HepG2 (cell line): ENCODE data around the gene SYNC. TPM values are rescaled to one million over a fixed set of nuclear protein-coding genes. Genes with fewer than 3 reads are reported as not detected.
A peak's percentile ranks its signal among the peaks of the same experiment; 100 is the strongest.

Source experiments
- CREB1 ChIP-seq, 2 experiments: fragments of 450-650 bp in 1 of 2; IDR thresholded peaks; 2 replicates each; pipeline ENCODE4 v1.6.1; 2016 to 2017; ENCODE audit warnings: control low read depth in 1 of 2, mild to moderate bottlenecking in 1 of 2, missing compliant biosample characterization in 1 of 2, missing genetic modification characterization in 1 of 2
- CSRNP2 ChIP-seq: sonication (generic); formaldehyde crosslinking; conservative IDR thresholded peaks from 2 replicates; pipeline ENCODE4 v1.8.0; 2022; ENCODE audit warnings: low read depth, missing genetic modification reagents
- GATAD2A ChIP-seq: IDR thresholded peaks from 2 replicates; pipeline ENCODE4 v1.6.1; 2016
- ISL2 ChIP-seq: sonication (generic); formaldehyde crosslinking; IDR thresholded peaks from 2 replicates; pipeline ENCODE4 v1.5.0; 2020; ENCODE audit warnings: missing genetic modification reagents
- JUN ChIP-seq: sonication (generic); formaldehyde crosslinking; IDR thresholded peaks from 2 replicates; pipeline ENCODE4 v1.4.0; 2020; ENCODE audit warnings: mild to moderate bottlenecking, missing genetic modification reagents
- PAXIP1 ChIP-seq: sonication (generic); formaldehyde crosslinking; conservative IDR thresholded peaks from 2 replicates; pipeline ENCODE4 v1.4.0; 2020; ENCODE audit warnings: mild to moderate bottlenecking, missing genetic modification reagents, moderate library complexity
- PHF20 ChIP-seq: sonication (generic); formaldehyde crosslinking; IDR thresholded peaks from 2 replicates; pipeline ENCODE4 v1.5.0; 2020; ENCODE audit warnings: mild to moderate bottlenecking, missing genetic modification reagents
- POLR2G ChIP-seq: fragments of 200-400 bp; formaldehyde crosslinking; IDR thresholded peaks from 2 replicates; pipeline ENCODE4 v1.6.1; 2018; ENCODE audit warnings: mild to moderate bottlenecking, low read depth, low read length, moderate library complexity
- PRPF4 ChIP-seq: fragments of 200-400 bp; formaldehyde crosslinking; IDR thresholded peaks from 2 replicates; pipeline ENCODE4 v1.6.1; 2016; ENCODE audit warnings: low read length, low read depth; ENCODE audit not compliant: poor library complexity, severe bottlenecking
- RXRB ChIP-seq: IDR thresholded peaks from 2 replicates; pipeline ENCODE4 v1.6.1; 2016; ENCODE audit warnings: borderline replicate concordance, missing genetic modification reagents, missing compliant biosample characterization
- SMARCE1 ChIP-seq: fragments of 450-650 bp; IDR thresholded peaks from 2 replicates; pipeline ENCODE4 v1.6.1; 2017; ENCODE audit warnings: borderline replicate concordance
- SOX6 ChIP-seq, 2 experiments: fragments of 450-650 bp in 1 of 2; sonication (generic) in 1 of 2; formaldehyde crosslinking in 1 of 2; IDR thresholded peaks; 2 replicates each; pipeline versions ENCODE4 v1.4.0 to v1.6.1; 2017 to 2020; ENCODE audit warnings: antibody characterized with exemption in 1 of 2, mild to moderate bottlenecking in 1 of 2, missing genetic modification reagents in 1 of 2
- SRY ChIP-seq: sonication (generic); formaldehyde crosslinking; IDR thresholded peaks from 2 replicates; pipeline ENCODE4 v1.8.0; 2022; ENCODE audit warnings: mild to moderate bottlenecking, missing genetic modification reagents
- TFDP2 ChIP-seq: sonication (generic); formaldehyde crosslinking; IDR thresholded peaks from 2 replicates; pipeline ENCODE4 v1.4.0; 2020; ENCODE audit warnings: missing genetic modification reagents
- ZBTB33 ChIP-seq: sonication (generic); formaldehyde crosslinking; IDR thresholded peaks from 2 replicates; pipeline ENCODE4 v1.4.0; 2020; ENCODE audit warnings: missing genetic modification reagents
- ZMAT3 ChIP-seq: sonication (generic); formaldehyde crosslinking; conservative IDR thresholded peaks from 2 replicates; pipeline ENCODE4 v1.7.0; 2021; ENCODE audit warnings: missing genetic modification reagents
- ZNF274 ChIP-seq: sonication (generic); formaldehyde crosslinking; IDR thresholded peaks from 2 replicates; pipeline ENCODE4 v1.5.1; 2020; ENCODE audit warnings: mild to moderate bottlenecking, missing genetic modification reagents
- ZNF331 ChIP-seq: sonication (generic); formaldehyde crosslinking; IDR thresholded peaks from 2 replicates; pipeline ENCODE4 v1.4.0; 2020; ENCODE audit warnings: missing genetic modification reagents
- ZNF552 ChIP-seq: sonication (generic); formaldehyde crosslinking; IDR thresholded peaks from 2 replicates; pipeline ENCODE4 v1.9.0; 2022; ENCODE audit warnings: missing genetic modification reagents, mild to moderate bottlenecking, borderline replicate concordance
- ZNF616 ChIP-seq: sonication (generic); formaldehyde crosslinking; IDR thresholded peaks from 2 replicates; pipeline ENCODE4 v1.5.0; 2020; ENCODE audit warnings: low read depth, mild to moderate bottlenecking, missing genetic modification reagents
- ZNF776 ChIP-seq: sonication (generic); formaldehyde crosslinking; IDR thresholded peaks from 2 replicates; pipeline ENCODE4 v1.4.0; 2020; ENCODE audit warnings: mild to moderate bottlenecking, missing genetic modification reagents
- polyA plus RNA-seq, 8 experiments: library from polyadenylated mRNA; depleted of rRNA in 3 of 8; stranded (reverse) in 7 of 8; unstranded in 1 of 8; fragments of >200 nt; fragmentation: Illumina TruSeq in 4 of 8; extraction: Trizol in 4 of 8; gene quantifications; 2 replicates each; pipeline versions ENCODE4 v1.2.1 to v1.2.3, GENCODE V29; 2011 to 2016; ENCODE audit warnings: low read depth in 4 of 8, missing spikeins in 1 of 8, mixed read lengths in 1 of 8; ENCODE audit not compliant: insufficient read depth in 1 of 8
- total RNA-seq, 5 experiments: library from RNA; depleted of rRNA; stranded (reverse); fragments of >200 nt; fragmentation: Illumina TruSeq; extraction: Trizol; gene quantifications; 2 replicates each; pipeline ENCODE4 v1.2.3, GENCODE V29; 2016; ENCODE audit warnings: low read depth in 1 of 5

The SYNC gene
- total and polyA plus RNA-seq, 2 of the 13 experiments (the other 11 are each of a cell fraction or from before 2014, with no cell fraction given), result 2.4 to 5.4 TPM

- TF ChIP-seq PAXIP1 (CRISPR knock-in tag), result no peak
- TF ChIP-seq RXRB, result no peak
- TF ChIP-seq SMARCE1, result no peak
- no peak for TF ChIP-seq TFDP2 (CRISPR knock-in tag)
- TF ChIP-seq SRY, result 0 out of 2 replicates have a peak, but pooled peaks have one; percentile 43
- TF ChIP-seq ZBTB33, result no peak
- TF ChIP-seq ZMAT3 (CRISPR knock-in tag), result peak; percentile 14; the same call in 1 of the 2 replicates
- no peak for TF ChIP-seq ZNF552
- no peak for TF ChIP-seq JUN (CRISPR knock-in tag)
- 0 out of 2 replicates have a peak, but pooled peaks have one; percentile 5 for TF ChIP-seq GATAD2A (CRISPR knock-in tag)
- no peak for TF ChIP-seq PRPF4
- TF ChIP-seq PHF20 (CRISPR knock-in tag), result 0 out of 2 replicates have a peak, but pooled peaks have one; percentile 19
- TF ChIP-seq ZNF274, result no peak
- peak; percentile 63 for TF ChIP-seq ZNF331 (CRISPR knock-in tag)
- TF ChIP-seq POLR2G, result peak; percentile 78
- no peak for TF ChIP-seq CREB1 (IDR thresholded peaks at IDR 0.05)
- TF ChIP-seq CREB1 (CRISPR knock-in tag; IDR thresholded peaks at IDR 0.05), result peak; percentile 44; the same call in 1 of the 2 replicates
- peak; percentile 46; the same call in 1 of the 2 replicates for TF ChIP-seq ISL2
- TF ChIP-seq SOX6 (IDR thresholded peaks at IDR 0.05), result no peak
- peak; percentile 68 for TF ChIP-seq SOX6 (CRISPR knock-in tag; IDR thresholded peaks at IDR 0.05)
- TF ChIP-seq ZNF616 (CRISPR knock-in tag), result no peak
- TF ChIP-seq ZNF776 (CRISPR knock-in tag), result 0 out of 2 replicates have a peak, but pooled peaks have one; percentile 81
- TF ChIP-seq CSRNP2 (CRISPR knock-in tag), result no peak
Measured at GRCh38 chr1:32695098-32695904, 7.3 kb downstream of the SYNC start (continued).
